Measurements from ENCODE around the gene AMMECR1. TPM values are rescaled to one million over a fixed set of nuclear protein-coding genes. Genes with fewer than 3 reads are reported as not detected.

AMMECR1 gene
- total RNA-seq, result 17.1 and 41.3 TPM in 2 replicates

GRCh38 chrX:110317820-110318663 is at the start of gene AMMECR1:
Gene AMMECR1, minus strand, starts transcription at chrX:110318085. Its CDS starts 14 bp downstream, at chrX:110318071.

GRCh38 chrX:110358548-110358947 is 40.7 kb upstream of the AMMECR1 start, which contains the start of gene RTL9:
Gene RTL9, plus strand, starts transcription at chrX:110358848. Its CDS starts 91,770 bp downstream, at chrX:110450618.

Other genes starting within 250 kb of the AMMECR1 start
- not detected in 2 replicates for gene RTL9, start 40.8 kb upstream of the AMMECR1 start, total RNA-seq